Breast epithelium (tissue), 3 donors: ENCODE measurements around the gene ETS1.

Experiments used
- CTCF ChIP-seq, 3 donors: fragments of 450-650 bp; IDR thresholded peaks; one replicate each; pipeline ENCODE4 v1.5.1; 2016 to 2017; ENCODE audit warnings: antibody characterized with exemption in 3 of 3, mild to moderate bottlenecking in 3 of 3, moderate library complexity in 3 of 3
- POLR2AphosphoS5 ChIP-seq, 3 donors: sonication (generic); formaldehyde crosslinking; IDR thresholded peaks; one replicate each; pipeline ENCODE4 v1.6.1; 2017; ENCODE audit warnings: antibody characterized with exemption in 3 of 3

GRCh38 chr11:128575174-128575960 is 12.0 kb downstream of the ETS1 start:
- no peak for TF ChIP-seq POLR2AphosphoS5 (IDR thresholded peaks at IDR 0.05)
- TF ChIP-seq CTCF (IDR thresholded peaks at IDR 0.05) = no peak
